Calu3 (cell line): ENCODE measurements around the gene RASL11B. TPM values are rescaled to one million over a fixed set of nuclear protein-coding genes. Genes with fewer than 3 reads are reported as not detected.

ENCODE experiments used
- BruUV-seq: library from RNA; stranded (reverse); fragments of 400-500 nt; replicated peaks from 2 replicates; lab custom pipeline; 2021; lab: Mats Ljungman, UMichigan
- CTCF ChIA-PET: fragments of 300-600 bp; sonication (Branson Sonifier 250); formaldehyde crosslinking; loops from one replicate; lab custom pipeline; 2022; ENCODE audit warnings: antibody characterized with exemption; lab: Charles Lee
- DNase-seq: peaks from one replicate; pipeline ENCODE4 v3.0.0; 2022
- H3K27ac Mint-ChIP-seq: one replicate; pipeline ENCODE4 v1.8.0; 2022; ENCODE audit warnings: mixed read lengths; ENCODE audit not compliant: unreplicated experiment
- H3K27me3 Mint-ChIP-seq: one replicate; pipeline ENCODE4 v1.8.0; 2022; ENCODE audit warnings: mixed read lengths; ENCODE audit not compliant: unreplicated experiment
- H3K36me3 Mint-ChIP-seq: one replicate; pipeline ENCODE4 v1.8.0; 2022; ENCODE audit warnings: mild to moderate bottlenecking, moderate library complexity, mixed read lengths; ENCODE audit not compliant: insufficient read depth, unreplicated experiment
- H3K4me1 Mint-ChIP-seq: one replicate; pipeline ENCODE4 v1.8.0; 2022; ENCODE audit warnings: mild to moderate bottlenecking, low read depth, mixed read lengths; ENCODE audit not compliant: unreplicated experiment
- H3K4me3 Mint-ChIP-seq: one replicate; pipeline ENCODE4 v1.8.0; 2022; ENCODE audit warnings: mild to moderate bottlenecking, low read depth, moderate library complexity, mixed read lengths; ENCODE audit not compliant: unreplicated experiment
- H3K9me3 Mint-ChIP-seq: one replicate; pipeline ENCODE4 v1.8.0; 2022; ENCODE audit warnings: low read depth, mixed read lengths; ENCODE audit not compliant: unreplicated experiment
- intact Hi-C: fragments of 100-400 bp; cut with micrococcal nuclease; formaldehyde crosslinking; loops from one replicate; pipeline ENCODE4 v1.10.0; 2022; ENCODE audit not compliant: unreplicated experiment
- total RNA-seq: library from RNA; stranded (reverse); gene quantifications from 2 replicates; pipeline ENCODE4 v1.2.3, GENCODE V29; 2022
- TF ChIP-seq, protein P1 (sequence below): fragments of 200-600 bp; IDR thresholded peaks from one replicate; pipeline ENCODE4 v1.8.0; 2022; ENCODE audit warnings: antibody characterized with exemption; ENCODE audit not compliant: unreplicated experiment

RASL11B gene
- total RNA-seq, 1 experiment from 2014 or later, result 0.64 TPM

DNA sequence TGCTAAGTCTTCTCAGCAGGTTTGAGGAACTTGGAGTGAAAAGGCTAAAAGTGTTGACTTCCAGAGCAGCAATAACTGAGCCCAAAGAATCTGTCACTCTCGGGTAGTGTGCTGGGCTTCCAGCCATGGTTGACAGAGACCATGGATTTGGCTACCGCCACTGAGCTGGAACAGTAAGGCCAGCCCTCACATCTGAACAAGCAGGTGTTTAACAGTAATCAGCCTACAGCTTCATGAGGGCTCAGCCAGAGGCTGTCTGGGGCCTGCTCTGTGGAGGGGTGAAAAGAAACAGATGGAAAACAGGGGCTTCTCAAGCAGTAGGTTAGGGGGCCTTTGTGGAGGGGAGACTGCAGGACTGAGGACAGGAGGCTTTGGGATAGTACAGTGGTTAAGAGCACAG is 14.9 kb downstream of the RASL11B start:
- H3K27me3 Mint-ChIP-seq, result no peaks in the 10 kb centered on the region
- no peak overlapping the region for H3K27ac Mint-ChIP-seq
- H3K4me3 Mint-ChIP-seq, result no peak overlapping the region
- H3K36me3 Mint-ChIP-seq, result no peaks in the 10 kb centered on the region
- CTCF ChIA-PET, result no interaction called here
- peaks cover 19% of the 10 kb centered on the region for H3K4me1 Mint-ChIP-seq
- TF ChIP-seq, protein P1, sequence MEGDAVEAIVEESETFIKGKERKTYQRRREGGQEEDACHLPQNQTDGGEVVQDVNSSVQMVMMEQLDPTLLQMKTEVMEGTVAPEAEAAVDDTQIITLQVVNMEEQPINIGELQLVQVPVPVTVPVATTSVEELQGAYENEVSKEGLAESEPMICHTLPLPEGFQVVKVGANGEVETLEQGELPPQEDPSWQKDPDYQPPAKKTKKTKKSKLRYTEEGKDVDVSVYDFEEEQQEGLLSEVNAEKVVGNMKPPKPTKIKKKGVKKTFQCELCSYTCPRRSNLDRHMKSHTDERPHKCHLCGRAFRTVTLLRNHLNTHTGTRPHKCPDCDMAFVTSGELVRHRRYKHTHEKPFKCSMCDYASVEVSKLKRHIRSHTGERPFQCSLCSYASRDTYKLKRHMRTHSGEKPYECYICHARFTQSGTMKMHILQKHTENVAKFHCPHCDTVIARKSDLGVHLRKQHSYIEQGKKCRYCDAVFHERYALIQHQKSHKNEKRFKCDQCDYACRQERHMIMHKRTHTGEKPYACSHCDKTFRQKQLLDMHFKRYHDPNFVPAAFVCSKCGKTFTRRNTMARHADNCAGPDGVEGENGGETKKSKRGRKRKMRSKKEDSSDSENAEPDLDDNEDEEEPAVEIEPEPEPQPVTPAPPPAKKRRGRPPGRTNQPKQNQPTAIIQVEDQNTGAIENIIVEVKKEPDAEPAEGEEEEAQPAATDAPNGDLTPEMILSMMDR, result no peak
- BruUV-seq, result no TSS peak
- no peak for DNase-seq
- H3K9me3 Mint-ChIP-seq, result no peaks in the 10 kb centered on the region
- intact Hi-C loops, result no loop called here

DNA sequence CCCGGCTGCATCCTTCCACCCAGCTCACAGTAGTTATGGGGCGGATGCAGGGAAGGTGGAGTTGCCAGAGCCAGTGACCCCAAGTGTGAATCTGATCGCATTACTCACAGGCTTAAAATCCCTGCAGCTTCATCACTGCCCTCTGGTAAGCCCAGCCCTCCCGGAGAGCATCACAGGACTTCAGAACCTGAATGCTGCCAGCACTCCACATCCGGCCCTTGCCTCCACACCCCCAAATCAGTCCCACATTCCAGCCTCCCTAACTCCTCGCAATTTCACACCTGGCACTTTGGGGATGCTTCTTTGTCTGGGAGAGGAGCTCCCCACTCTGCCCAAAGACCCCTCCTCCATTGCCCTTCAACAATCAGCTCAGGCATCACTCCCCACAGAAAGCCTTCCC is 15.6 kb downstream of the RASL11B start:
- H3K4me1 Mint-ChIP-seq, result peaks cover 14% of the 10 kb centered on the region
- no TSS peak for BruUV-seq
- CTCF ChIA-PET, result no interaction called here
- H3K4me3 Mint-ChIP-seq, result no peak overlapping the region
- H3K36me3 Mint-ChIP-seq, result no peaks in the 10 kb centered on the region
- intact Hi-C loops, result no loop called here
- no peak overlapping the region for H3K27ac Mint-ChIP-seq
- DNase-seq, result no peak
- H3K9me3 Mint-ChIP-seq, result no peaks in the 10 kb centered on the region
- TF ChIP-seq, protein P1, result no peak
- no peaks in the 10 kb centered on the region for H3K27me3 Mint-ChIP-seq

DNA sequence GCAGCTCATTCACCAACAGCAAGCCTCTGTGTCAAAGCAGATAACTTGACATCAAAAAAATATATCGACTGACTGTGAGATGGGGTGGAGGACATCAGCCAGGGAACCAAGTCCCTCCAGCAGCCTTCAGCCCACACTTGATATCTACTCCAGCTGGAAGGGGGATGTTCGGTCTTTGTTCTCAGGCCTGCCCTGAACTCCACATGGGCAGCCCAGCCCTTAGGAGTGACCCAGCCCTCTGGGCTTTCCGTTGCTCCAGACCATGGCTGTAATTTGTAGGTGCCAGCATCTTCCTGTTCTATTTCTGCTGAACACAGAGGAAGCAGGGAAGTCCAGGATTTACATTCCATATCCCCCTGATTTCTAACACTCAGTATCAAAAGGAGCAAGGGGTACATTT is 17.4 kb downstream of the RASL11B start:
- H3K9me3 Mint-ChIP-seq, result no peaks in the 10 kb centered on the region
- intact Hi-C loops, result no loop called here
- DNase-seq, result no peak
- BruUV-seq, result no TSS peak
- no peak overlapping the region for H3K27ac Mint-ChIP-seq
- no peaks in the 10 kb centered on the region for H3K27me3 Mint-ChIP-seq
- CTCF ChIA-PET, result no interaction called here
- no peak overlapping the region for H3K4me3 Mint-ChIP-seq
- H3K36me3 Mint-ChIP-seq, result no peaks in the 10 kb centered on the region
- TF ChIP-seq, protein P1, result no peak
- H3K4me1 Mint-ChIP-seq, result peaks cover 5% of the 10 kb centered on the region

DNA sequence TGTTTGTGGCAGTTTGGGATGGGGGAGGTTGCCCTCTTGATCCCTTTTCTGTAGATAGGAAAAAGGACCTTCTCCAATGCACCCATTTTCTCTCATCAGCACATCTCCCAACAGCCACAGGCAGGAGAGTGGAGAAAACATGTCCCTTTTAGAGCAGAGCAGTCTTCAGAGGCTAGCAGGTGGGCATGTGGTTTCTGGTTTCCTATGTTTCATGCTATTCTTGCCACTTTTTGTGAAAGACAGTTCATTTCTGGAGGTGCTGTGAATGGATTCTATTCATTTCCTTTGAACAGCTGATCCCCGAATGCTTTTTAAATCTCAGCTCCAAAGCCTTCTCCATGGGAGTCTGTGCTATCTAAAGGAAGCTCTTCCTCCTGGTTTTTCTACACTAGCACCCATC is 18.9 kb downstream of the RASL11B start:
- Mint-ChIP-seq H3K36me3 (no peaks in the 10 kb centered on the region), H3K4me1 (peaks cover 9% of the 10 kb centered on the region), H3K27ac (no peak overlapping the region), H3K9me3 (no peaks in the 10 kb centered on the region), H3K27me3 (no peaks in the 10 kb centered on the region), H3K4me3 (no peak overlapping the region)
- CTCF ChIA-PET, result no interaction called here
- TF ChIP-seq, protein P1, result no peak
- no peak for DNase-seq
- BruUV-seq, result no TSS peak
- intact Hi-C loops, result no loop called here

DNA sequence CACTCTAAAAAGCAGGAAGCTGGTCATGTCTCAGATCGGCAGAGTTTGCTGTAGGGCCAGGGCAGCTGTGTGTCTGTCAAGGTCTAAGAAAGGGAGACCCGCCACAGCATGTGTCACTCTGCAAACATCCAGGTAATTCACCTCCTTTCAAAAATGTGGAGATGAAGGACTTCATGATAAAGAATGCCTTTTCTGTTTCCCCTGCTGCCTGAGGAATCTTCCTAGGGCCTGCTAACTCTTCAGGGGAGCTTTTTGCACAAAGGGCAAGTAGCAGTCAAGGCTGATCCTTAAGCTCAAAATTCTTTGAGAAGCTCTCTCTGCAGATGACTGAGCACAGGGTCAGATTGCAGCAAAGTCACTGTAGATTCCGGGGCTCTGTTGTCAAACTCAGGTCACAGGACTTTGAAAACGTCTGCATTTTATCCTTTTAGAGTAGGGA is 21.1 kb downstream of the RASL11B start:
- Mint-ChIP-seq H3K9me3 (no peaks in the 10 kb centered on the region), H3K27ac (no peak overlapping the region), H3K4me3 (no peak overlapping the region), H3K36me3 (no peaks in the 10 kb centered on the region), H3K4me1 (peaks cover 9% of the 10 kb centered on the region), H3K27me3 (no peaks in the 10 kb centered on the region)
- TF ChIP-seq, protein P1, result no peak
- DNase-seq, result no peak
- BruUV-seq, result no TSS peak
- CTCF ChIA-PET, result no interaction called here
- intact Hi-C loops, result no loop called here
